ENCODE data around the gene RASSF4.

RASSF4 gene

GRCh38 chr10:44932517-44933450, 26.8 kb upstream of the RASSF4 start:
- TF ChIP-seq CTCF (IDR thresholded peaks at IDR 0.05; ENCODE audit: insufficient read depth, low read length, poor library complexity, severe bottlenecking) = peak; percentile 96

GRCh38 chr10:44933451-44934321, 25.9 kb upstream of the RASSF4 start:
- H3K4me3 ChIP-seq (replicated peaks; ENCODE audit: low read depth, low read length) = no peak overlapping the region
- no peak for DNase-seq (ENCODE audit: extremely low read depth, insufficient read length)
- no peak for TF ChIP-seq CTCF (IDR thresholded peaks at IDR 0.05; ENCODE audit: insufficient read depth, low read length, poor library complexity, severe bottlenecking)
- H3K27me3 ChIP-seq (replicated peaks; ENCODE audit: control insufficient read depth, insufficient read depth, low read length) = no peaks in the 10 kb centered on the region; the same call in 1 of the 2 replicates
- no peaks in the 10 kb centered on the region for H3K36me3 ChIP-seq (ENCODE audit: control insufficient read depth, insufficient read depth, low read length)

More at GRCh38 chr10:44932517-44933450, 26.8 kb upstream of the RASSF4 start:
- Histone ChIP-seq H3K27me3 (replicated peaks; ENCODE audit: control insufficient read depth, insufficient read depth, low read length) (no peaks in the 10 kb centered on the region; the same call in 1 of the 2 replicates), H3K4me3 (replicated peaks; ENCODE audit: low read depth, low read length) (no peak overlapping the region), H3K36me3 (ENCODE audit: control insufficient read depth, insufficient read depth, low read length) (no peaks in the 10 kb centered on the region)
- DNase-seq (ENCODE audit: extremely low read depth, insufficient read length) = peak; percentile 73

GRCh38 chr10:44934416-44935200, 25.0 kb upstream of the RASSF4 start:
- TF ChIP-seq CTCF (IDR thresholded peaks at IDR 0.05; ENCODE audit: insufficient read depth, low read length, poor library complexity, severe bottlenecking) = no peak
- no peaks in the 10 kb centered on the region for H3K27me3 ChIP-seq (replicated peaks; ENCODE audit: control insufficient read depth, insufficient read depth, low read length)
- H3K36me3 ChIP-seq (ENCODE audit: control insufficient read depth, insufficient read depth, low read length) = no peaks in the 10 kb centered on the region
- no peak for DNase-seq (ENCODE audit: extremely low read depth, insufficient read length)
- H3K4me3 ChIP-seq (replicated peaks; ENCODE audit: low read depth, low read length) = no peak overlapping the region

GRCh38 chr10:44935201-44935965, 24.2 kb upstream of the RASSF4 start:
- Histone ChIP-seq H3K27me3 (replicated peaks; ENCODE audit: control insufficient read depth, insufficient read depth, low read length) (no peaks in the 10 kb centered on the region), H3K4me3 (replicated peaks; ENCODE audit: low read depth, low read length) (no peak overlapping the region), H3K36me3 (ENCODE audit: control insufficient read depth, insufficient read depth, low read length) (no peaks in the 10 kb centered on the region)
- no peak for DNase-seq (ENCODE audit: extremely low read depth, insufficient read length)
- TF ChIP-seq CTCF (IDR thresholded peaks at IDR 0.05; ENCODE audit: insufficient read depth, low read length, poor library complexity, severe bottlenecking) = no peak

- H3K27me3 ChIP-seq (replicated peaks; ENCODE audit: control insufficient read depth, insufficient read depth, low read length) = no peaks in the 10 kb centered on the region
- no peak for DNase-seq (ENCODE audit: extremely low read depth, insufficient read length)
- H3K36me3 ChIP-seq (ENCODE audit: control insufficient read depth, insufficient read depth, low read length) = no peaks in the 10 kb centered on the region
- no peak overlapping the region for H3K4me3 ChIP-seq (replicated peaks; ENCODE audit: low read depth, low read length)
- TF ChIP-seq CTCF (IDR thresholded peaks at IDR 0.05; ENCODE audit: insufficient read depth, low read length, poor library complexity, severe bottlenecking) = no peak
Observed at GRCh38 chr10:44935966-44936295, 23.7 kb upstream of the RASSF4 start.
